Upper lobe of left lung (tissue), 6 donors: ENCODE results near the gene NLGN1. TPM values are rescaled to one million over a fixed set of nuclear protein-coding genes. Genes with fewer than 3 reads are reported as not detected.

Experiments
- ATAC-seq, 2 donors: fragments of 200-7000 bp; cut with Tn5 transposase; one replicate each; pipeline ENCODE4 v1.9.1; 2022; ENCODE audit warnings: mild to moderate bottlenecking in 2 of 2, moderate library complexity in 2 of 2; ENCODE audit not compliant: low FRiP score in 2 of 2
- DNase-seq, 2 donors: peaks; one replicate each; pipeline ENCODE4 v3.0.0-alpha.2; 2019 to 2020
- H3K27ac ChIP-seq, 4 donors: fragments of 200-600 bp; sonication (generic); one replicate each; pipeline ENCODE4 v1.5.1; 2016 to 2019
- H3K27me3 ChIP-seq, 4 donors: fragments of 200-600 bp; sonication (generic); one replicate each; pipeline ENCODE4 v1.5.1; 2017 to 2019
- H3K36me3 ChIP-seq, 4 donors: fragments of 200-600 bp; sonication (generic); one replicate each; pipeline ENCODE4 v1.5.1; 2016 to 2019
- H3K4me1 ChIP-seq, 4 donors: fragments of 200-600 bp; sonication (generic); one replicate each; pipeline ENCODE4 v1.5.1; 2018 to 2019
- H3K4me3 ChIP-seq, 4 donors: fragments of 200-600 bp; sonication (generic); one replicate each; pipeline ENCODE4 v1.5.1; 2017 to 2019; ENCODE audit warnings: mild to moderate bottlenecking in 2 of 4, moderate library complexity in 1 of 4
- H3K9me3 ChIP-seq, 4 donors: fragments of 200-600 bp; sonication (generic); one replicate each; pipeline ENCODE4 v1.5.1; 2018 to 2019
- CTCF ChIP-seq, 6 experiments: fragments of 450-650 bp in 4 of 6; fragments of 200-600 bp in 2 of 6; sonication (generic) in 2 of 6; IDR thresholded peaks; one replicate each; pipeline ENCODE4 v1.5.1; 2016 to 2019; ENCODE audit warnings: antibody characterized with exemption in 6 of 6
- EP300 ChIP-seq, 4 donors: sonication (generic); formaldehyde crosslinking; IDR thresholded peaks; one replicate each; pipeline ENCODE4 v1.5.1; 2017; ENCODE audit warnings: antibody characterized with exemption in 4 of 4, control low read depth in 2 of 4
- POLR2A ChIP-seq, 4 donors: fragments of 450-650 bp; IDR thresholded peaks; one replicate each; pipeline ENCODE4 v1.5.1; 2016 to 2017; ENCODE audit warnings: antibody characterized with exemption in 4 of 4, mild to moderate bottlenecking in 2 of 4
- POLR2AphosphoS5 ChIP-seq, 2 donors: sonication (generic); formaldehyde crosslinking; IDR thresholded peaks; one replicate each; pipeline ENCODE4 v1.5.1; 2017; ENCODE audit warnings: antibody characterized with exemption in 2 of 2
- WGBS, 2 donors: methylation state at CpG; one replicate each; pipeline ENCODE4 v1.1.5; 2017 to 2018; 5-methylcytosine and 5-hydroxymethylcytosine counted together
- total RNA-seq, 6 donors: library from RNA; depleted of rRNA in 4 of 6; stranded (reverse); fragments of >200 nt in 4 of 6; gene quantifications; one replicate each; pipeline versions ENCODE4 v1.1.0 to v1.2.1, GENCODE V29; 2016 to 2021
- donor health status: DM: no; HTN: no; CAD: no; lungs with moderate emphysema.
- donor health status: DM: no; HTN: yes; CAD: no; lungs with severe emphysema.

NLGN1 gene
- total RNA-seq, 6 donors from 2014 or later, result under 0.01 to 3.5 (median 1.9) TPM

DNA sequence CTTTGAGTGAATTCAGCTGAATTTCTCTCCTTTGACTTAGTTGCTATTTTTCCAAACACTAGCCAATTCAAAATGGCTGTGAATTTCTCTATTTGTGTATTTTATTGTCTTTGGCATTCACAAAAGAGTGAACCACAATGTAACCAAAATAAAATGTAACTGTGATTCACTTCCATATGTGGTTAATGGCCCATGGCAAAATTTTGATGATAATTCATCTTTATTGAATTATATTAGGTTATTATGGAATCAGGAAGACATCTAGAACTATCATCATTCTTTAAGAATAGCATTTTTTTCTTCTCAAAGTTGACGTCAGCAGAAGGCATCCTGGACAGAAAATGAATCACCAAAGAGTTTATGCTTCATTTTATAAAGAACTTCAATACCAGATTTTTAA lies 756.3 kb downstream of the NLGN1 start:
- Histone ChIP-seq H3K4me1 (no peaks in the 10 kb centered on the region), H3K27ac (no peak overlapping the region), H3K36me3 (no peaks in the 10 kb centered on the region), H3K27me3 (no peaks in the 10 kb centered on the region), H3K9me3 (no peaks in the 10 kb centered on the region), H3K4me3 (no peak overlapping the region)
- TF ChIP-seq CTCF (IDR thresholded peaks at IDR 0.05), result no peak
- no peak for TF ChIP-seq POLR2A (IDR thresholded peaks at IDR 0.05)
- ATAC-seq (no peak), DNase-seq (no peak)
- 82 to 94% methylated on average over 1 of the region's 1 CpG for WGBS, 2 donors

DNA sequence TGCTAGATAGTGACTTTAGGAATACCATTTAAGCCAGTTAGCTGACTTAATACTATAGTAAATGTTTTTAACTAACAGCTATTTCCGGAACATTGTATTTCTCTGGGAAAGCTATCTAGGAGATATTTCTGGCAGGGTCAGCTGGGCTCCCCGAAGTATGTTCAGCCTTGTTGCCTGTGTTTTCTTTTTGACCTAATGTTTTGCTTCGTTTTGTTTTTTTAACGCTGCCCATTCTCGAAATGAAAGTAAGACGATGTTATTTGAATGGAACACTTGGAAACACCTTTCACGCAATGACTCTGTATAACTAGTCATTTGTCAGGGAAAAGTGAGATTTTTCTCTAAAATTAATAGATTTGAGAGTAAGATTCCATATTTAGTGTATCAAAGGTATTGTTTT lies 758.7 kb downstream of the NLGN1 start:
- no peak for ATAC-seq
- Histone ChIP-seq H3K4me3 (no peak overlapping the region), H3K27me3 (no peaks in the 10 kb centered on the region), H3K9me3 (no peaks in the 10 kb centered on the region), H3K36me3 (no peaks in the 10 kb centered on the region), H3K27ac (no peak overlapping the region), H3K4me1 (no peaks in the 10 kb centered on the region)
- DNase-seq, result no peak
- TF ChIP-seq CTCF (IDR thresholded peaks at IDR 0.05), result no peak
- TF ChIP-seq POLR2AphosphoS5 (IDR thresholded peaks at IDR 0.05), result no peak
- no peak for TF ChIP-seq POLR2A (IDR thresholded peaks at IDR 0.05)
- TF ChIP-seq EP300 (IDR thresholded peaks at IDR 0.05), result no peak
- WGBS, 2 donors, result 79 to 85% methylated on average over 7 of the region's 7 CpGs

GRCh38 chr3:174158674-174159073 lies 761.1 kb downstream of the NLGN1 start:
- Histone ChIP-seq H3K27ac (no peak overlapping the region), H3K4me3 (no peak overlapping the region), H3K4me1 (no peaks in the 10 kb centered on the region), H3K27me3 (no peaks in the 10 kb centered on the region), H3K36me3 (no peaks in the 10 kb centered on the region), H3K9me3 (no peaks in the 10 kb centered on the region)
- TF ChIP-seq POLR2AphosphoS5 (IDR thresholded peaks at IDR 0.05), result no peak
- WGBS, 2 donors, result 77 to 79% methylated on average over 1 of the region's 1 CpG
- DNase-seq (no peak), ATAC-seq (no peak)

- Histone ChIP-seq H3K9me3 (peaks cover 0 to 5% (median 0%) of the 10 kb centered on the region in 4 donors), H3K4me3 (no peak overlapping the region), H3K36me3 (no peaks in the 10 kb centered on the region), H3K27ac (no peak overlapping the region), H3K27me3 (no peaks in the 10 kb centered on the region), H3K4me1 (no peaks in the 10 kb centered on the region)
- ATAC-seq (no peak), DNase-seq (no peak)
- WGBS, 2 donors, result 88 to 91% methylated on average over 3 of the region's 3 CpGs
- no peak for TF ChIP-seq POLR2A (IDR thresholded peaks at IDR 0.05)
- TF ChIP-seq CTCF (IDR thresholded peaks at IDR 0.05), result no peak
- no peak for TF ChIP-seq POLR2AphosphoS5 (IDR thresholded peaks at IDR 0.05)
- TF ChIP-seq EP300 (IDR thresholded peaks at IDR 0.05), result no peak
Measured at GRCh38 chr3:174159604-174160003, 762.1 kb downstream of the NLGN1 start.

- Histone ChIP-seq H3K36me3 (no peaks in the 10 kb centered on the region), H3K9me3 (peaks cover 0 to 5% (median 0%) of the 10 kb centered on the region in 4 donors), H3K27me3 (no peaks in the 10 kb centered on the region), H3K4me1 (no peaks in the 10 kb centered on the region), H3K27ac (no peak overlapping the region), H3K4me3 (no peak overlapping the region)
- ATAC-seq, result no peak
- TF ChIP-seq POLR2A (IDR thresholded peaks at IDR 0.05) (no peak), EP300 (IDR thresholded peaks at IDR 0.05) (no peak), CTCF (IDR thresholded peaks at IDR 0.05) (no peak), POLR2AphosphoS5 (IDR thresholded peaks at IDR 0.05) (no peak)
- 88 to 100% methylated on average over 1 of the region's 1 CpG for WGBS, 2 donors
- DNase-seq, result no peak
Measured at GRCh38 chr3:174162550-174162949, 765.0 kb downstream of the NLGN1 start.
